Measurements from ENCODE around the gene CHST7. TPM values are rescaled to one million over a fixed set of nuclear protein-coding genes. Genes with fewer than 3 reads are reported as not detected.

CHST7 gene
- total and polyA plus RNA-seq, 2 of the 8 experiments (the other 6 are each of a cell fraction or from before 2014, with no cell fraction given): 7.9 to 14.1 TPM

DNA sequence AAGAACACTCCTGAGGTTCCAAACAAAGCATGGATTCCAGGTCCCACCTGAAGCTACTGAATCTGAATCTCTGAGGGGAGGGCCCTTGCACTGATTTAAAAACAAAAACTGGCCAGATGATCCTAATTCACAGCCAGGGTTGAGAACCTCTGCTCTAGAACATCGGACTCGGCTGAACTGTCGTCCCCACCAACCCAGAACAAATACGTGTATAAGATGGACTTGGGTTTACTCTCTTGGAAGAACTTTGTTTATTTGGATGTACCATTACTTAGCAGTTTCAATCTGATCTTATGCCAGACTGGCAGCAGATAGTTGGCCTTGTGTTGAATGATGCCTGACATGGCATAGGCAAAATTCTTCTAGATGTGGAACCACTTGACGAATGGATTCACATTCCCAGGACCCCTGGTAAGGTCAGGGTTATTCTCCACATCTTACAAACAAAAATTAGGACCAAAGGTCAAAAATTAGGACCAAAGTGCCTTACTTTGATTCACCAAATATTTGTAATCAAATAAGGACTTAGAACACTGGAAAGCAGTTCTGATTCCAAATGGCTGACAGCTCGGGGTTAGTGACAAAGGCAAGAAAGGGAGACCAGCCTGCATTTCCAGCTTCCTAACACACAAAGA lies 29.0 kb downstream of the CHST7 start:
- FAIRE-seq (no peak), DNase-seq (ENCODE audit: low read depth in 1 of 2, low spot score in 2 of 2) (no peak)
- no peak overlapping the region for H2AFZ ChIP-seq (ENCODE audit: low read length)
- no peak overlapping the region for H3K23ac ChIP-seq (ENCODE audit: insufficient read length)
- no peak overlapping the region for H3K4me3 ChIP-seq (ENCODE audit: extremely low read depth in 1 of 4, insufficient read depth in 2 of 4, low read depth in 3 of 4, low read length in 4 of 4)
- no peaks in the 10 kb centered on the region for H3K23me2 ChIP-seq (ENCODE audit: low read depth, low read length)
- H2AK5ac ChIP-seq (ENCODE audit: low read depth, low read length): no peak overlapping the region
- H3K56ac ChIP-seq (replicated peaks; ENCODE audit: insufficient read length, low read depth, low read length): no peak overlapping the region
- H4K91ac ChIP-seq (replicated peaks; ENCODE audit: insufficient read length, low read length): no peak overlapping the region
- no peaks in the 10 kb centered on the region for H4K20me1 ChIP-seq (replicated peaks in 1 of 2; ENCODE audit: control insufficient read depth in 1 of 2, insufficient read depth in 2 of 2, low read length in 2 of 2)
- peaks cover 0 to 2% (median 0%) of the 10 kb centered on the region in 4 experiments; a peak in 2 of 8 replicates for H3K36me3 ChIP-seq (ENCODE audit: control insufficient read depth in 2 of 4, insufficient read depth in 4 of 4, low read length in 3 of 4)
- H3K14ac ChIP-seq (ENCODE audit: insufficient read length): no peak overlapping the region
- no peak overlapping the region for H2BK20ac ChIP-seq (ENCODE audit: low read length)
- no peak overlapping the region for H2BK15ac ChIP-seq (ENCODE audit: low read length)
- H2BK12ac ChIP-seq (ENCODE audit: low read depth, low read length): no peak overlapping the region
- H4K5ac ChIP-seq (ENCODE audit: insufficient read length, low read depth, low read length): no peak overlapping the region
- H3K27me3 ChIP-seq (replicated peaks in 1 of 4; ENCODE audit: control insufficient read depth in 3 of 4, extremely low read depth in 1 of 4, insufficient read depth in 3 of 4, low read length in 3 of 4): no peaks in the 10 kb centered on the region
- POLR2A ChIA-PET (ENCODE audit: partially characterized antibody): interaction anchor here (0.6 kb wide), 1 partner anchor 13 kb away, joined by 4 read pairs; no protein-coding TSS in a partner anchor
- no peaks in the 10 kb centered on the region for H3K4me1 ChIP-seq (replicated peaks in 1 of 4; ENCODE audit: control insufficient read depth in 3 of 4, insufficient read depth in 4 of 4, low read length in 3 of 4)
- H3K18ac ChIP-seq (ENCODE audit: extremely low read depth, low read length): no peak overlapping the region
- CTCF ChIA-PET (ENCODE audit: partially characterized antibody): no interaction called here
- H4K8ac ChIP-seq (ENCODE audit: extremely low read depth, insufficient read depth, low read length): no peak overlapping the region
- no peak overlapping the region for H3K27ac ChIP-seq (ENCODE audit: low read depth, low read length)
- no peak overlapping the region for H2BK5ac ChIP-seq (ENCODE audit: low read depth, low read length)
- H3K9ac ChIP-seq (replicated peaks in 1 of 4; ENCODE audit: extremely low read depth in 1 of 4, low read depth in 3 of 4, low read length in 3 of 4): no peak overlapping the region
- H3K79me1 ChIP-seq (ENCODE audit: low read depth, low read length): no peaks in the 10 kb centered on the region
- H3K4me2 ChIP-seq (ENCODE audit: insufficient read depth in 1 of 2, low read depth in 2 of 2, low read length in 2 of 2): no peak overlapping the region
- 97% methylated on average over 6 of the region's 6 CpGs; no CpG with 5 or more reads in 1 of the 2 experiments for WGBS, 2 experiments (ENCODE audit: extremely low coverage in 1 of 2, insufficient coverage in 1 of 2, insufficient read length in 1 of 2, insufficient replicate concordance in 2 of 2, low coverage in 1 of 2, low lambda C conversion rate in 2 of 2, missing lambda C conversion rate in 1 of 2)
- no peak overlapping the region for H3K4ac ChIP-seq (replicated peaks; ENCODE audit: insufficient read length, low read depth, low read length)
- no peaks in the 10 kb centered on the region for H3K79me2 ChIP-seq (ENCODE audit: control insufficient read depth in 1 of 2, insufficient read depth in 2 of 2, low read length in 2 of 2)
- H3K9me3 ChIP-seq (ENCODE audit: insufficient read depth in 2 of 2, low read depth in 1 of 2, low read length in 1 of 2): no peaks in the 10 kb centered on the region
- no peak overlapping the region for H2BK120ac ChIP-seq (replicated peaks; ENCODE audit: low read depth, low read length)
- TF ChIP-seq, protein P1, sequence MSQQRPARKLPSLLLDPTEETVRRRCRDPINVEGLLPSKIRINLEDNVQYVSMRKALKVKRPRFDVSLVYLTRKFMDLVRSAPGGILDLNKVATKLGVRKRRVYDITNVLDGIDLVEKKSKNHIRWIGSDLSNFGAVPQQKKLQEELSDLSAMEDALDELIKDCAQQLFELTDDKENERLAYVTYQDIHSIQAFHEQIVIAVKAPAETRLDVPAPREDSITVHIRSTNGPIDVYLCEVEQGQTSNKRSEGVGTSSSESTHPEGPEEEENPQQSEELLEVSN (IDR thresholded peaks at IDR 0.05): no peak
- TF ChIP-seq, protein P2, sequence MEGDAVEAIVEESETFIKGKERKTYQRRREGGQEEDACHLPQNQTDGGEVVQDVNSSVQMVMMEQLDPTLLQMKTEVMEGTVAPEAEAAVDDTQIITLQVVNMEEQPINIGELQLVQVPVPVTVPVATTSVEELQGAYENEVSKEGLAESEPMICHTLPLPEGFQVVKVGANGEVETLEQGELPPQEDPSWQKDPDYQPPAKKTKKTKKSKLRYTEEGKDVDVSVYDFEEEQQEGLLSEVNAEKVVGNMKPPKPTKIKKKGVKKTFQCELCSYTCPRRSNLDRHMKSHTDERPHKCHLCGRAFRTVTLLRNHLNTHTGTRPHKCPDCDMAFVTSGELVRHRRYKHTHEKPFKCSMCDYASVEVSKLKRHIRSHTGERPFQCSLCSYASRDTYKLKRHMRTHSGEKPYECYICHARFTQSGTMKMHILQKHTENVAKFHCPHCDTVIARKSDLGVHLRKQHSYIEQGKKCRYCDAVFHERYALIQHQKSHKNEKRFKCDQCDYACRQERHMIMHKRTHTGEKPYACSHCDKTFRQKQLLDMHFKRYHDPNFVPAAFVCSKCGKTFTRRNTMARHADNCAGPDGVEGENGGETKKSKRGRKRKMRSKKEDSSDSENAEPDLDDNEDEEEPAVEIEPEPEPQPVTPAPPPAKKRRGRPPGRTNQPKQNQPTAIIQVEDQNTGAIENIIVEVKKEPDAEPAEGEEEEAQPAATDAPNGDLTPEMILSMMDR (IDR thresholded peaks at IDR 0.05; ENCODE audit: control extremely low read depth in 1 of 3, insufficient read depth in 1 of 3, low read depth in 1 of 3, low read length in 3 of 3): no peak
- TF ChIP-seq CBX5 (IDR thresholded peaks at IDR 0.05; ENCODE audit: low read depth, low read length) (no peak), RFX5 (IDR thresholded peaks at IDR 0.05; ENCODE audit: borderline replicate concordance, low read depth, low read length) (no peak), SIX5 (IDR thresholded peaks at IDR 0.05; ENCODE audit: low read depth, low read length) (no peak), ZNF274 (IDR thresholded peaks at IDR 0.05; ENCODE audit: borderline replicate concordance, extremely low read depth, low read length) (no peak), ASH2L (IDR thresholded peaks at IDR 0.05; ENCODE audit: low read length) (no peak)
- TF ChIP-seq, protein P3, sequence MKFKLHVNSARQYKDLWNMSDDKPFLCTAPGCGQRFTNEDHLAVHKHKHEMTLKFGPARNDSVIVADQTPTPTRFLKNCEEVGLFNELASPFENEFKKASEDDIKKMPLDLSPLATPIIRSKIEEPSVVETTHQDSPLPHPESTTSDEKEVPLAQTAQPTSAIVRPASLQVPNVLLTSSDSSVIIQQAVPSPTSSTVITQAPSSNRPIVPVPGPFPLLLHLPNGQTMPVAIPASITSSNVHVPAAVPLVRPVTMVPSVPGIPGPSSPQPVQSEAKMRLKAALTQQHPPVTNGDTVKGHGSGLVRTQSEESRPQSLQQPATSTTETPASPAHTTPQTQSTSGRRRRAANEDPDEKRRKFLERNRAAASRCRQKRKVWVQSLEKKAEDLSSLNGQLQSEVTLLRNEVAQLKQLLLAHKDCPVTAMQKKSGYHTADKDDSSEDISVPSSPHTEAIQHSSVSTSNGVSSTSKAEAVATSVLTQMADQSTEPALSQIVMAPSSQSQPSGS (IDR thresholded peaks at IDR 0.05; ENCODE audit: low read length): no peak

All from H1 (cell line).